Tibial nerve (tissue), 4 donors: ENCODE results near the gene SUSD2. TPM values are rescaled to one million over a fixed set of nuclear protein-coding genes. Genes with fewer than 3 reads are reported as not detected.
A peak's percentile ranks its signal among the peaks of the same experiment; 100 is the strongest.

ENCODE experiments used
- DNase-seq, 2 donors: peaks; one replicate each; pipeline ENCODE4 v3.0.0-alpha.2; 2019; ENCODE audit warnings: low spot score in 2 of 2
- H3K27ac ChIP-seq, 4 donors: fragments of 200-600 bp; sonication (generic) in 3 of 4; one replicate each; pipeline ENCODE4 v1.5.1; 2017 to 2019; ENCODE audit warnings: mild to moderate bottlenecking in 1 of 4
- H3K27me3 ChIP-seq, 2 donors: fragments of 200-600 bp; sonication (generic) in 1 of 2; one replicate each; pipeline versions ENCODE4 v1.5.1 to v1.6.0; 2017 to 2019
- H3K36me3 ChIP-seq, 3 donors: fragments of 200-600 bp; sonication (generic); one replicate each; pipeline ENCODE4 v1.5.1; 2018 to 2019
- H3K4me1 ChIP-seq, 4 donors: fragments of 200-600 bp; sonication (generic) in 3 of 4; one replicate each; pipeline ENCODE4 v1.5.1; 2017 to 2019
- H3K4me3 ChIP-seq, 4 donors: fragments of 200-600 bp; sonication (generic) in 3 of 4; one replicate each; pipeline ENCODE4 v1.5.1; 2017 to 2019; ENCODE audit warnings: mild to moderate bottlenecking in 1 of 4, moderate library complexity in 1 of 4
- H3K9me3 ChIP-seq, 4 donors: fragments of 200-600 bp; sonication (generic) in 3 of 4; one replicate each; pipeline ENCODE4 v1.5.1; 2017 to 2019
- CTCF ChIP-seq, 5 experiments: fragments of 200-600 bp in 3 of 5; fragments of 450-650 bp in 2 of 5; sonication (generic) in 3 of 5; IDR thresholded peaks; one replicate each; pipeline ENCODE4 v1.5.1; 2016 to 2019; ENCODE audit warnings: antibody characterized with exemption in 5 of 5, mild to moderate bottlenecking in 3 of 5, moderate library complexity in 2 of 5
- EP300 ChIP-seq, 2 donors: sonication (generic); formaldehyde crosslinking; IDR thresholded peaks; one replicate each; pipeline ENCODE4 v1.6.1; 2017; ENCODE audit warnings: antibody characterized with exemption in 2 of 2, mild to moderate bottlenecking in 1 of 2
- POLR2A ChIP-seq, 2 donors: fragments of 450-650 bp; IDR thresholded peaks; one replicate each; pipeline ENCODE4 v1.6.1; 2017; ENCODE audit warnings: antibody characterized with exemption in 2 of 2, mild to moderate bottlenecking in 2 of 2, moderate library complexity in 2 of 2
- WGBS, 2 donors: methylation state at CpG; one replicate each; pipeline ENCODE4 v1.1.5; 2018; 5-methylcytosine and 5-hydroxymethylcytosine counted together
- total RNA-seq, 4 donors: library from RNA; depleted of rRNA; stranded (reverse); fragments of >200 nt; gene quantifications; one replicate each; pipeline ENCODE4 v1.1.0, GENCODE V29; 2016

SUSD2 gene
- total RNA-seq, 4 donors from 2014 or later: 9.0 to 9.6 (median 9.4) TPM

GRCh38 chr22:24175160-24175808 lies 6.0 kb upstream of the SUSD2 start:
- Histone ChIP-seq H3K27me3 (no peaks in the 10 kb centered on the region), H3K27ac (peak overlapping the region in 3 of 4 donors; percentile 57 to 82 (median 62)), H3K9me3 (no peaks in the 10 kb centered on the region), H3K4me1 (peaks cover 0 to 14% (median 2%) of the 10 kb centered on the region in 4 donors), H3K36me3 (peaks cover 0 to 83% (median 0%) of the 10 kb centered on the region in 3 donors), H3K4me3 (no peak overlapping the region)
- TF ChIP-seq POLR2A (IDR thresholded peaks at IDR 0.05) (no peak), EP300 (IDR thresholded peaks at IDR 0.05) (peak in 1 of 2 donors; percentile 20), CTCF (IDR thresholded peaks at IDR 0.05) (peak; percentile 74 to 94 (median 83))
- WGBS, 2 donors: 44 to 55% methylated on average over 11 of the region's 11 CpGs
- peak; percentile 62 to 78 for DNase-seq

GRCh38 chr22:24176040-24176439 lies 5.2 kb upstream of the SUSD2 start:
- Histone ChIP-seq H3K36me3 (peaks cover 0 to 77% (median 0%) of the 10 kb centered on the region in 3 donors), H3K27me3 (no peaks in the 10 kb centered on the region), H3K4me1 (peaks cover 0 to 16% (median 3%) of the 10 kb centered on the region in 4 donors), H3K27ac (peak overlapping the region in 2 of 4 donors; percentile 62 to 82), H3K9me3 (no peaks in the 10 kb centered on the region), H3K4me3 (no peak overlapping the region)
- no peak for DNase-seq
- no peak for TF ChIP-seq CTCF (IDR thresholded peaks at IDR 0.05)
- no peak for TF ChIP-seq EP300 (IDR thresholded peaks at IDR 0.05)
- TF ChIP-seq POLR2A (IDR thresholded peaks at IDR 0.05): no peak
- WGBS, 2 donors: 88 to 93% methylated on average over 10 to 11 of the region's 11 CpGs

- Histone ChIP-seq H3K36me3 (peaks cover 0 to 71% (median 0%) of the 10 kb centered on the region in 3 donors), H3K27me3 (no peaks in the 10 kb centered on the region), H3K4me3 (no peak overlapping the region), H3K9me3 (no peaks in the 10 kb centered on the region), H3K27ac (peak overlapping the region in 1 of 4 donors; percentile 82), H3K4me1 (peaks cover 0 to 21% (median 5%) of the 10 kb centered on the region in 4 donors)
- WGBS, 2 donors: 70 to 71% methylated on average over 9 to 10 of the region's 10 CpGs
- no peak for DNase-seq
- TF ChIP-seq POLR2A (IDR thresholded peaks at IDR 0.05) (no peak), EP300 (IDR thresholded peaks at IDR 0.05) (no peak), CTCF (IDR thresholded peaks at IDR 0.05) (no peak)
Measured at GRCh38 chr22:24176630-24177029, 4.7 kb upstream of the SUSD2 start.

GRCh38 chr22:24177045-24177444 lies 4.2 kb upstream of the SUSD2 start:
- DNase-seq: no peak
- H3K27ac ChIP-seq: peak overlapping the region in 2 of 4 donors; percentile 4 to 26
- peaks cover 0 to 26% (median 7%) of the 10 kb centered on the region in 4 donors for H3K4me1 ChIP-seq
- H3K4me3 ChIP-seq: no peak overlapping the region
- no peak for TF ChIP-seq CTCF (IDR thresholded peaks at IDR 0.05)
- TF ChIP-seq EP300 (IDR thresholded peaks at IDR 0.05): no peak
- no peak for TF ChIP-seq POLR2A (IDR thresholded peaks at IDR 0.05)
- WGBS, 2 donors: 80 to 98% methylated on average over 3 to 5 of the region's 5 CpGs
- no peaks in the 10 kb centered on the region for H3K9me3 ChIP-seq
- no peaks in the 10 kb centered on the region for H3K27me3 ChIP-seq
- H3K36me3 ChIP-seq: peaks cover 0 to 67% (median 0%) of the 10 kb centered on the region in 3 donors

- Histone ChIP-seq H3K27me3 (no peaks in the 10 kb centered on the region), H3K9me3 (no peaks in the 10 kb centered on the region), H3K36me3 (peaks cover 0 to 63% (median 0%) of the 10 kb centered on the region in 3 donors), H3K27ac (peak overlapping the region in 2 of 4 donors; percentile 4 to 26), H3K4me1 (peaks cover 0 to 30% (median 9%) of the 10 kb centered on the region in 4 donors), H3K4me3 (no peak overlapping the region)
- TF ChIP-seq EP300 (IDR thresholded peaks at IDR 0.05) (no peak), CTCF (IDR thresholded peaks at IDR 0.05) (no peak)
- DNase-seq: no peak
- WGBS, 2 donors: 72 to 94% methylated on average over 2 to 10 of the region's 10 CpGs
Measured at GRCh38 chr22:24177456-24177855, 3.8 kb upstream of the SUSD2 start.
